Measurements from ENCODE around the gene DOCK10.

DNA sequence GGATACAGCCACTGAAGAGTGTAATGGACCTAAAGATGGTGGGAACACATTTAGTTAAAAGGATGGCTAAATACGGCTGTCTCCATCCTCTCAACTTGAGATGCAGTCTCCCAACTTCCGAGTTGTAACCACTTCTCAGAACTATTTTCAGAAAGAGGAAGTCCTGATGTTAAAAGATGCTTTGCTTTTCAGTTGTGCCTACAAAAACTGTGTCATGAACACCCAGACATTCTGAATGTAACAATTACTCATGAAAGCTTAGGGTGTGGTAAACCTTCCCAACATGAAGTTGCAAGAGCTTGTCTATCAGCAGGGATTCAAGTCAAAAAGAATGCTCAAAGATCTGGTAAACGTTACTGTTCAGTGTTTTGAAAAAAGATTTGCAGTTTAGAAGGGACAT lies 147.9 kb downstream of the DOCK10 start:
- TF ChIP-seq, protein P1, sequence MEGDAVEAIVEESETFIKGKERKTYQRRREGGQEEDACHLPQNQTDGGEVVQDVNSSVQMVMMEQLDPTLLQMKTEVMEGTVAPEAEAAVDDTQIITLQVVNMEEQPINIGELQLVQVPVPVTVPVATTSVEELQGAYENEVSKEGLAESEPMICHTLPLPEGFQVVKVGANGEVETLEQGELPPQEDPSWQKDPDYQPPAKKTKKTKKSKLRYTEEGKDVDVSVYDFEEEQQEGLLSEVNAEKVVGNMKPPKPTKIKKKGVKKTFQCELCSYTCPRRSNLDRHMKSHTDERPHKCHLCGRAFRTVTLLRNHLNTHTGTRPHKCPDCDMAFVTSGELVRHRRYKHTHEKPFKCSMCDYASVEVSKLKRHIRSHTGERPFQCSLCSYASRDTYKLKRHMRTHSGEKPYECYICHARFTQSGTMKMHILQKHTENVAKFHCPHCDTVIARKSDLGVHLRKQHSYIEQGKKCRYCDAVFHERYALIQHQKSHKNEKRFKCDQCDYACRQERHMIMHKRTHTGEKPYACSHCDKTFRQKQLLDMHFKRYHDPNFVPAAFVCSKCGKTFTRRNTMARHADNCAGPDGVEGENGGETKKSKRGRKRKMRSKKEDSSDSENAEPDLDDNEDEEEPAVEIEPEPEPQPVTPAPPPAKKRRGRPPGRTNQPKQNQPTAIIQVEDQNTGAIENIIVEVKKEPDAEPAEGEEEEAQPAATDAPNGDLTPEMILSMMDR (IDR thresholded peaks at IDR 0.05): no peak
- no peak for TF ChIP-seq EP300 (IDR thresholded peaks at IDR 0.05)
- no peak for TF ChIP-seq POLR2A (IDR thresholded peaks at IDR 0.05)
- no peak for TF ChIP-seq POLR2AphosphoS5 (IDR thresholded peaks at IDR 0.05)

Measured in suprapubic skin (tissue), 4 donors.